Measurements from ENCODE around the gene BEX4. TPM values are rescaled to one million over a fixed set of nuclear protein-coding genes. Genes with fewer than 3 reads are reported as not detected.
"Not testable (repeated sequence)": the region's sequence is repeated elsewhere in the genome, so short reads cannot be mapped to it uniquely, and the experiment has no call there.

The BEX4 gene
- total RNA-seq, 4 donors from 2014 or later: 4.4 to 27.5 (median 16.2) TPM

DNA sequence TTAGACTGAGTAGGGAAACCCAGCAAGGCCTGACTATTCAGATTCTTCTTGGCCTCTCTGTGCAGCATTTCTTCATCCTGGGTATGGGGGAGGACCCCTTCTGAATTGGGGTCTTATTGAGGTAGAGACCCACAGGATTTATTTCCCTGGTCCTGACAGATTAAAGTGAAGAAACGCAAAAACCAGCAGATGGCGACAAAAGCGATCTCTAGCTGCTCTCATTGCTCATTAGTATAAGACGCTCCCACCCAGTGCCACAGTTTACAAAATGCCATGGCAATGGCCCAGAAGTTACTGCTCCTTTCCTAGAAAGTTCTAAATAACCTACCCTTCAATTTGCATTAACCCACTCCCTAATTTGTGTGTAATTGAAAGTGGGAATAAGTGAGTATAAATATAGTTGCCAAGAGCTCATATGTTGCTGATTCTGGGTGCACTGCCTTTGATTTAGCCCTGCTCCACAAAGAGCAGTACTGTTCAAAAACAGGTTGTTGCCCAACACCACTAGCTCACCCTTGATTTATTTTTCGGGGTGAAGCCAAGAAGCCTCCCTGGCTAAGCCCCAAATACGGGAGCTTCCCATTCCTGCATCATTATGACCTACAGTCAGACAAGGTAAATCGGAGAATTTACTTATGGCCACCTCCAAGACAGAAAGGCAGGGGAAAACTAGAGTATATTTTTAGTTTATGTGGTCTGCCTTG, 3.7 kb upstream of the BEX4 start:
- Histone ChIP-seq H3K27me3 (no peaks in the 10 kb centered on the region), H3K4me1 (no peaks in the 10 kb centered on the region), H3K36me3 (no peaks in the 10 kb centered on the region), H3K27ac (no peak overlapping the region), H3K9me3 (no peaks in the 10 kb centered on the region), H3K4me3 (no peak overlapping the region)
- in situ Hi-C loops (cut with MboI; ENCODE audit: low pct_ligation_motif_present in 1 of 4, low pct_unique_long_range_greater_than_20kb in 1 of 4, low sequenced_read_pairs in 3 of 4) (loop anchor here in 3 of 4 donors (10.0 to 25.0 kb wide), 2 partner anchors 251 to 254 kb away; no protein-coding TSS in a partner anchor), intact Hi-C loops (cut with DNase I; ENCODE audit: low total_unique reads) (no loop called here)
- 26 to 100% methylated on average over 1 to 7 of the region's 7 CpGs for WGBS, 2 donors (ENCODE audit: low coverage in 1 of 2)
- peak; percentile 38 for DNase-seq
- no peak for TF ChIP-seq POLR2A (IDR thresholded peaks at IDR 0.05)
- TF ChIP-seq, protein P1, sequence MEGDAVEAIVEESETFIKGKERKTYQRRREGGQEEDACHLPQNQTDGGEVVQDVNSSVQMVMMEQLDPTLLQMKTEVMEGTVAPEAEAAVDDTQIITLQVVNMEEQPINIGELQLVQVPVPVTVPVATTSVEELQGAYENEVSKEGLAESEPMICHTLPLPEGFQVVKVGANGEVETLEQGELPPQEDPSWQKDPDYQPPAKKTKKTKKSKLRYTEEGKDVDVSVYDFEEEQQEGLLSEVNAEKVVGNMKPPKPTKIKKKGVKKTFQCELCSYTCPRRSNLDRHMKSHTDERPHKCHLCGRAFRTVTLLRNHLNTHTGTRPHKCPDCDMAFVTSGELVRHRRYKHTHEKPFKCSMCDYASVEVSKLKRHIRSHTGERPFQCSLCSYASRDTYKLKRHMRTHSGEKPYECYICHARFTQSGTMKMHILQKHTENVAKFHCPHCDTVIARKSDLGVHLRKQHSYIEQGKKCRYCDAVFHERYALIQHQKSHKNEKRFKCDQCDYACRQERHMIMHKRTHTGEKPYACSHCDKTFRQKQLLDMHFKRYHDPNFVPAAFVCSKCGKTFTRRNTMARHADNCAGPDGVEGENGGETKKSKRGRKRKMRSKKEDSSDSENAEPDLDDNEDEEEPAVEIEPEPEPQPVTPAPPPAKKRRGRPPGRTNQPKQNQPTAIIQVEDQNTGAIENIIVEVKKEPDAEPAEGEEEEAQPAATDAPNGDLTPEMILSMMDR (IDR thresholded peaks at IDR 0.05): peak in 4 of 5 experiments; percentile 20 to 37 (median 32)
- no peak for TF ChIP-seq EP300 (IDR thresholded peaks at IDR 0.05; ENCODE audit: low read depth)
- no peak for TF ChIP-seq POLR2AphosphoS5 (IDR thresholded peaks at IDR 0.05)

DNA sequence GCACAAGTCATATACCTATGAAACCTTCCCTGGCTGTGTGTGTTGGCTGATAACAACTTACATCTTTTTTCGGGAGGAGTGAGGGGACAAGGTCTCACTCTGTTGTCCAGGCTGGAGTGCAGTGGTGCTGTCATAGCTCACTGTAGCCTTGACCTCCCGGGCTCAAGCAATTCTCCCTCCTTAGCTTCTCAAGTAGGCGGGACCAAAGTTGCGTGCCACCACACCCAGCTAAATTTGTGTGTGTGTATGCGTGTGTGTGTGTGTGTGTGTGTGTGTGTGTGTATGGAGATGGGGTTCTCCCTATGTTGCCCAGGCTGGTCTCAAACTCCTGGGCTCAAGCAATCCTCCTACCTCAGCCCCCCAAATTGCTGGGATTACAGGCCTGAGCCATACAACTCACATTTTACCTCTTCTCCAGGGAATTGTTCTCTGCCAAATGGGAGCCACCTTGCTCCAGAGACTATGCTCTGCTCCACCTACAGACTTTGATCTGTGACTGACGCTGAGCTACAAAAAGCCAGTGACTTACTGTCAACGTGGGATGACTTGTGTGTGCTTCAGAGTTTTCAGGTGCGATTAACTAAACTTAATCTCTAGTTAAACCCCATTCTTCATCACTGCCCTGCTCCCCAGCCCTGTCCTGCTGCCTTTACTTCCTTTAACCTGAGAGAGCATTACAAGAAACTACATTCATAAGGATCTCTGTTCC, 2.0 kb upstream of the BEX4 start:
- in situ Hi-C loops (cut with MboI; ENCODE audit: low pct_ligation_motif_present in 1 of 4, low pct_unique_long_range_greater_than_20kb in 1 of 4, low sequenced_read_pairs in 3 of 4) (loop anchor here in 3 of 4 donors (10.0 to 25.0 kb wide), 2 partner anchors 249 to 252 kb away; no protein-coding TSS in a partner anchor), intact Hi-C loops (cut with DNase I; ENCODE audit: low total_unique reads) (no loop called here)
- Histone ChIP-seq H3K27ac (no peak overlapping the region), H3K4me1 (no peaks in the 10 kb centered on the region), H3K4me3 (no peak overlapping the region), H3K36me3 (no peaks in the 10 kb centered on the region), H3K27me3 (no peaks in the 10 kb centered on the region), H3K9me3 (no peaks in the 10 kb centered on the region)
- 55% methylated on average over 8 of the region's 8 CpGs; no CpG with 5 or more reads in 1 of the 2 donors for WGBS, 2 donors (ENCODE audit: low coverage in 1 of 2)
- no peak for TF ChIP-seq POLR2A (IDR thresholded peaks at IDR 0.05)
- DNase-seq: peak; percentile 28

DNA sequence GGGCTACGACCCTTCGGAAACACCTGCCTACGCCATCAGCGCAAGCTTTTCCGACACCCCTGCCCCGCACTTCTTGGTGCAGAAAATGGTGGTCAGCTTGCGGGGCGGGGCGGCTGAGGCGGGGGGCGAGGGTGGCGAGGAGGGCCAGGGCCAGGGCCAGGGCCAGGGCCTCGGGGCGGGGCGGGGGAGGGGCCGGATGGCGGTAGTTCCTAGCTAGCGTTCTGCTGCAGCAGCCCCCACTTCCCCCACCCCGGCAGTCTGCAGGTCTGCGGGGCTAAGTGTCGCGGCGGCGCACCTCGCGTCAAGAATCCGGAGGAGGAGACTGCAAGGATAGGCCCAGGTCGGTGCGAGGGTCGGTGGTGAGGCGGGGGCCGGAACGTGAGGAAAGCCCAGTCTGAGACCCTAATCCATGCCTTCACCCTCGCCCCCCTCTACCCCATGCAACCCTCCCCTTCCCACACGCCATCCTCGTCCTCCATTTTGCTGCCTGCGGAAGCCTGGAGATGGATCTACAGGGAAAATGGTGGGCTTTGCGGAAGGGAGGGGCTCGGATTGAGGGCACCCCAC, 600 bp downstream of the BEX4 start:
- H3K4me1 ChIP-seq: no peaks in the 10 kb centered on the region
- H3K9me3 ChIP-seq: no peaks in the 10 kb centered on the region
- peak overlapping the region; percentile 84 to 93 (median 90) for H3K27ac ChIP-seq
- peak; percentile 21 for DNase-seq
- in situ Hi-C loops (cut with MboI; ENCODE audit: low pct_ligation_motif_present in 1 of 4, low pct_unique_long_range_greater_than_20kb in 1 of 4, low sequenced_read_pairs in 3 of 4): loop anchor here in 3 of 4 donors (10.0 to 25.0 kb wide), 2 partner anchors 247 to 249 kb away; no protein-coding TSS in a partner anchor
- TF ChIP-seq POLR2AphosphoS5 (IDR thresholded peaks at IDR 0.05): no peak
- TF ChIP-seq, protein P1 (IDR thresholded peaks at IDR 0.05): no peak
- no peak for TF ChIP-seq EP300 (IDR thresholded peaks at IDR 0.05; ENCODE audit: low read depth)
- TF ChIP-seq POLR2A (IDR thresholded peaks at IDR 0.05): no peak
- peak overlapping the region; percentile 68 to 87 (median 80) for H3K4me3 ChIP-seq
- intact Hi-C loops (cut with DNase I; ENCODE audit: low total_unique reads): no loop called here
- H3K36me3 ChIP-seq: no peaks in the 10 kb centered on the region
- 59% methylated on average over 31 of the region's 39 CpGs; no CpG with 5 or more reads in 1 of the 2 donors for WGBS, 2 donors (ENCODE audit: low coverage in 1 of 2)
- H3K27me3 ChIP-seq: no peaks in the 10 kb centered on the region

DNA sequence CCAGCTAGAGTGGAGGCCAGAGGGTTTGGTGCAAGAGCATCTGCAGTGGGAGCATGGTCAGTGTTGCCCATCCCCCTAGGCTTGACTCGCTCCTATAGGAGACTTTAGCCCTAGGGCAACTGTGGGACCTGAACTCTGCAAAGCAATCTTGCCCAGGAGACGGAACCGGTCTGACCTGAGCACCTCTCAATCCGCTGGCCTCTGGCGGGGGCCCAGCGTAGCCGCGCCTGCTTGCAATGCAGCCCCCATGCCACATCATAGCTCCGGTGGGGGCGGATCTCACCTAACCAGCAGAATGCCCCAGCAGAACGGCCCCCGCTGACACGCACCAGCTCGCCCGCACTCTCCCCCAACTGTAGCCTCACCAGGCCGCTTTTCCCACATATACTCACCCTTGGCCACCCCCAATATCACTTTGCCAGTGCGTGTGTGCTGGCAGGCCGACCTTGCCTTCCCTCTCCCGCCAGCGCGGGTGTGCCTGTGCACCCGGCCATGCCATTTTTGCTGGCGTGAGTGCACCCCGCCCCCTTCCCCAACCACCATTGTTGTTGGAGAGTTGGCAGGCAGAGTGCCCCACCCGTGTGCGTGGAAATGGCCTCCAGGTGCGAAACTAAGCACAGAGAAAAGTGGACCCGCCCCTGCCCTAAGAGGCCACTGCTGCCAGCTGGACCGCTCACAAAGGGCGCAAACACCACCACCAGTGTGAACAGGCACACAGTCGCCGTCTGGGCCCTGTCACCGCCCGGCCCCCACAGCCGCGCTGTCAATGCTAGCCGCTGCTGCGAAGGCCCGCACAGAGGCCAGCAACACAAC, 5.8 kb downstream of the BEX4 start:
- no peak overlapping the region for H3K4me3 ChIP-seq

DNA sequence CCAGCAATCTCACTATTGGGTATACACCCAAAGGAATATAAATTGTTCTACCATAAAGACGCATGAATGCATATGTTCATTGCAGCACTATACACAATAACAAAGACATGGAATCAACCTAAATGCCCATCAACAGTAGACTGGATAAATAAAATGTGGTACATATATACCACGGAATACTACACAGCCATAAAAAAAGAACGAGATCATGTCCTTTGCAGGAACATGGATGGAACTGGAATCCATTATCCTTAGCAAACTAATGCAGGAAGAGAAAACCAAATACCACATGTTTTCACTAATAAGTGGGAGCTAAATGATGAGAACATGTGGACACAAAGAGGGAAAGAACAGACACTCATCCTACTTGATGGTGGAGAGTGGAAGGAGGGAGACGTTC, 11.0 kb downstream of the BEX4 start:
- H3K27ac ChIP-seq; H3K36me3 ChIP-seq; H3K9me3 ChIP-seq; H3K27me3 ChIP-seq; H3K4me3 ChIP-seq; intact Hi-C loops (cut with DNase I; ENCODE audit: low total_unique reads); in situ Hi-C loops (cut with MboI; ENCODE audit: low pct_ligation_motif_present in 1 of 4, low pct_unique_long_range_greater_than_20kb in 1 of 4, low sequenced_read_pairs in 3 of 4); DNase-seq; H3K4me1 ChIP-seq: not testable (repeated sequence)
- WGBS, 2 donors (ENCODE audit: low coverage in 1 of 2): 81% methylated on average over 4 of the region's 4 CpGs; no CpG with 5 or more reads in 1 of the 2 donors

More for the DNA sequence above, 5.8 kb downstream of the BEX4 start:
- in situ Hi-C loops (cut with MboI; ENCODE audit: low pct_ligation_motif_present in 1 of 4, low pct_unique_long_range_greater_than_20kb in 1 of 4, low sequenced_read_pairs in 3 of 4): loop anchor here in 2 of 4 donors (25.0 kb wide), 1 partner anchor 242 kb away; no protein-coding TSS in a partner anchor
- no peak for DNase-seq
- no peaks in the 10 kb centered on the region for H3K9me3 ChIP-seq
- TF ChIP-seq POLR2A (IDR thresholded peaks at IDR 0.05): no peak
- H3K27ac ChIP-seq: no peak overlapping the region
- no peaks in the 10 kb centered on the region for H3K27me3 ChIP-seq
- WGBS, 2 donors (ENCODE audit: low coverage in 1 of 2): 81% methylated on average over 38 of the region's 39 CpGs; no CpG with 5 or more reads in 1 of the 2 donors
- H3K36me3 ChIP-seq: no peaks in the 10 kb centered on the region
- H3K4me1 ChIP-seq: no peaks in the 10 kb centered on the region
- intact Hi-C loops (cut with DNase I; ENCODE audit: low total_unique reads): no loop called here

Data from transverse colon (tissue), 4 donors.